IPS-15b (cell line): Measurements from ENCODE around the gene ITGAV.
A peak's percentile ranks its signal among the peaks of the same experiment; 100 is the strongest.

Experiments used
- H3K27me3 ChIP-seq: one replicate; pipeline ENCODE4 v1.6.1; 2013; ENCODE audit warnings: low read length; ENCODE audit not compliant: control insufficient read depth, insufficient read depth
- H3K36me3 ChIP-seq: one replicate; pipeline ENCODE4 v1.6.1; 2013; ENCODE audit warnings: low read length; ENCODE audit not compliant: control insufficient read depth, insufficient read depth
- H3K4me1 ChIP-seq: one replicate; pipeline ENCODE4 v1.6.1; 2013; ENCODE audit warnings: mild to moderate bottlenecking, low read length; ENCODE audit not compliant: control insufficient read depth, insufficient read depth
- H3K4me3 ChIP-seq: one replicate; pipeline ENCODE4 v1.5.1; 2013; ENCODE audit warnings: low read depth, low read length
- H3K9ac ChIP-seq: one replicate; pipeline ENCODE4 v1.6.1; 2013; ENCODE audit warnings: low read depth, mild to moderate bottlenecking, low read length
- H3K9me3 ChIP-seq: one replicate; pipeline ENCODE4 v1.6.1; 2013; ENCODE audit warnings: mild to moderate bottlenecking, low read length; ENCODE audit not compliant: control insufficient read depth, insufficient read depth

Gene ITGAV

GRCh38 chr2:186589612-186590349 lies at the start of gene ITGAV:
Gene ITGAV, plus strand, starts transcription at chr2:186590056. Its CDS starts 283 bp downstream, at chr2:186590339.
- no peaks in the 10 kb centered on the region for H3K36me3 ChIP-seq
- H3K9me3 ChIP-seq, result no peaks in the 10 kb centered on the region
- peaks cover 7% of the 10 kb centered on the region for H3K27me3 ChIP-seq
- H3K4me1 ChIP-seq, result peaks cover 13% of the 10 kb centered on the region
- H3K4me3 ChIP-seq, result peak within 1 kb of the TSS; percentile 89
- peak within 1 kb of the TSS; percentile 90 for H3K9ac ChIP-seq

GRCh38 chr2:186540941-186541340 lies 48.9 kb upstream of the ITGAV start:
- Histone ChIP-seq H3K4me3 (no peak overlapping the region), H3K36me3 (no peaks in the 10 kb centered on the region), H3K9me3 (no peaks in the 10 kb centered on the region), H3K27me3 (no peaks in the 10 kb centered on the region), H3K4me1 (peaks cover 25% of the 10 kb centered on the region), H3K9ac (no peak overlapping the region)

GRCh38 chr2:186542002-186542401 lies 47.9 kb upstream of the ITGAV start:
- no peaks in the 10 kb centered on the region for H3K36me3 ChIP-seq
- H3K27me3 ChIP-seq, result no peaks in the 10 kb centered on the region
- H3K4me3 ChIP-seq, result no peak overlapping the region
- H3K4me1 ChIP-seq, result peaks cover 27% of the 10 kb centered on the region
- H3K9me3 ChIP-seq, result no peaks in the 10 kb centered on the region
- H3K9ac ChIP-seq, result no peak overlapping the region

- peak overlapping the region; percentile 38 for H3K9ac ChIP-seq
- no peaks in the 10 kb centered on the region for H3K27me3 ChIP-seq
- H3K4me1 ChIP-seq, result peaks cover 27% of the 10 kb centered on the region
- H3K4me3 ChIP-seq, result no peak overlapping the region
- no peaks in the 10 kb centered on the region for H3K36me3 ChIP-seq
- H3K9me3 ChIP-seq, result no peaks in the 10 kb centered on the region
Measured at GRCh38 chr2:186543561-186544131, 46.2 kb upstream of the ITGAV start.

- Histone ChIP-seq H3K4me1 (peaks cover 27% of the 10 kb centered on the region), H3K9ac (no peak overlapping the region), H3K9me3 (no peaks in the 10 kb centered on the region), H3K27me3 (no peaks in the 10 kb centered on the region), H3K4me3 (no peak overlapping the region), H3K36me3 (no peaks in the 10 kb centered on the region)
Measured at GRCh38 chr2:186544255-186544675, 45.6 kb upstream of the ITGAV start.

GRCh38 chr2:186546846-186547245 lies 43.0 kb upstream of the ITGAV start:
- Histone ChIP-seq H3K36me3 (no peaks in the 10 kb centered on the region), H3K9ac (no peak overlapping the region), H3K27me3 (no peaks in the 10 kb centered on the region), H3K4me3 (no peak overlapping the region), H3K4me1 (peaks cover 18% of the 10 kb centered on the region), H3K9me3 (no peaks in the 10 kb centered on the region)

- no peaks in the 10 kb centered on the region for H3K4me1 ChIP-seq
Measured at GRCh38 chr2:186551323-186552050, 38.4 kb upstream of the ITGAV start.

GRCh38 chr2:186554429-186554828 lies 35.4 kb upstream of the ITGAV start:
- Histone ChIP-seq H3K9me3 (no peaks in the 10 kb centered on the region), H3K4me3 (no peak overlapping the region), H3K9ac (no peak overlapping the region), H3K27me3 (no peaks in the 10 kb centered on the region), H3K36me3 (no peaks in the 10 kb centered on the region), H3K4me1 (no peaks in the 10 kb centered on the region)

More at GRCh38 chr2:186551323-186552050, 38.4 kb upstream of the ITGAV start:
- no peak overlapping the region for H3K4me3 ChIP-seq
- no peaks in the 10 kb centered on the region for H3K36me3 ChIP-seq
- H3K9me3 ChIP-seq, result no peaks in the 10 kb centered on the region
- H3K9ac ChIP-seq, result no peak overlapping the region
- H3K27me3 ChIP-seq, result no peaks in the 10 kb centered on the region

GRCh38 chr2:186554850-186555671 lies 34.8 kb upstream of the ITGAV start:
- Histone ChIP-seq H3K9ac (no peak overlapping the region), H3K4me3 (no peak overlapping the region), H3K36me3 (no peaks in the 10 kb centered on the region), H3K9me3 (no peaks in the 10 kb centered on the region), H3K27me3 (no peaks in the 10 kb centered on the region), H3K4me1 (no peaks in the 10 kb centered on the region)

GRCh38 chr2:186558512-186559276 lies 31.2 kb upstream of the ITGAV start:
- no peaks in the 10 kb centered on the region for H3K36me3 ChIP-seq
- no peaks in the 10 kb centered on the region for H3K9me3 ChIP-seq
- H3K4me3 ChIP-seq, result no peak overlapping the region
- H3K27me3 ChIP-seq, result no peaks in the 10 kb centered on the region
- H3K9ac ChIP-seq, result no peak overlapping the region
- H3K4me1 ChIP-seq, result peaks cover 4% of the 10 kb centered on the region

- Histone ChIP-seq H3K36me3 (no peaks in the 10 kb centered on the region), H3K9ac (no peak overlapping the region), H3K4me1 (peaks cover 4% of the 10 kb centered on the region), H3K9me3 (no peaks in the 10 kb centered on the region), H3K27me3 (no peaks in the 10 kb centered on the region), H3K4me3 (no peak overlapping the region)
Measured at GRCh38 chr2:186559370-186559769, 30.5 kb upstream of the ITGAV start.
